ENCODE results near the gene TOLLIP.
A peak's percentile ranks its signal among the peaks of the same experiment; 100 is the strongest.
"Not testable (repeated sequence)": the region's sequence is repeated elsewhere in the genome, so short reads cannot be mapped to it uniquely, and the experiment has no call there.

TOLLIP gene

GRCh38 chr11:1343391-1344055 is 34.1 kb upstream of the TOLLIP start:
- DNase-seq (ENCODE audit: low read depth in 2 of 2), result no peak

- DNase-seq (ENCODE audit: low read depth in 2 of 2), result no peak
Measured at GRCh38 chr11:1342946-1343345, 33.5 kb upstream of the TOLLIP start.

- no peak for DNase-seq (ENCODE audit: low read depth in 2 of 2)
Measured at GRCh38 chr11:1341928-1342524, 32.6 kb upstream of the TOLLIP start.

GRCh38 chr11:1341226-1341625 is 31.8 kb upstream of the TOLLIP start:
- not testable (repeated sequence) for DNase-seq (ENCODE audit: low read depth in 2 of 2)

- no peak for DNase-seq (ENCODE audit: low read depth in 2 of 2)
Measured at GRCh38 chr11:1340111-1340510, 30.7 kb upstream of the TOLLIP start.

- DNase-seq (ENCODE audit: low read depth in 2 of 2), result no peak
Measured at GRCh38 chr11:1339066-1339675, 29.7 kb upstream of the TOLLIP start.

- DNase-seq (ENCODE audit: low read depth in 2 of 2), result no peak
Measured at GRCh38 chr11:1338201-1339065, 29.0 kb upstream of the TOLLIP start.

GRCh38 chr11:1337647-1338007 is 28.2 kb upstream of the TOLLIP start:
- DNase-seq (ENCODE audit: low read depth in 2 of 2), result no peak

GRCh38 chr11:1336836-1337646 is 27.6 kb upstream of the TOLLIP start:
- no peak for DNase-seq (ENCODE audit: low read depth in 2 of 2)

GRCh38 chr11:1335811-1336761 is 26.7 kb upstream of the TOLLIP start:
- peak; percentile 49 to 54 for DNase-seq (ENCODE audit: low read depth in 2 of 2)

- DNase-seq (ENCODE audit: low read depth in 2 of 2), result no peak
Measured at GRCh38 chr11:1335264-1335810, 25.9 kb upstream of the TOLLIP start.

- no peak for DNase-seq (ENCODE audit: low read depth in 2 of 2)
Measured at GRCh38 chr11:1333860-1334259, 24.4 kb upstream of the TOLLIP start.

GRCh38 chr11:1333091-1333772 is 23.8 kb upstream of the TOLLIP start:
- DNase-seq (ENCODE audit: low read depth in 2 of 2), result no peak

GRCh38 chr11:1330473-1330872 is 21.0 kb upstream of the TOLLIP start:
- DNase-seq (ENCODE audit: low read depth in 2 of 2), result no peak

- no peak for DNase-seq (ENCODE audit: low read depth in 2 of 2)
Measured at GRCh38 chr11:1327064-1327460, 17.6 kb upstream of the TOLLIP start.

- DNase-seq (ENCODE audit: low read depth in 2 of 2), result no peak
Measured at GRCh38 chr11:1326435-1327063, 17.1 kb upstream of the TOLLIP start.

GRCh38 chr11:1323774-1324173 is 14.3 kb upstream of the TOLLIP start:
- DNase-seq (ENCODE audit: low read depth in 2 of 2), result no peak

- no peak for DNase-seq (ENCODE audit: low read depth in 2 of 2)
Measured at GRCh38 chr11:1317993-1318392, 8.6 kb upstream of the TOLLIP start.

GRCh38 chr11:1317432-1317831 is 8.0 kb upstream of the TOLLIP start:
- no peak for DNase-seq (ENCODE audit: low read depth in 2 of 2)

Measured in fibroblast of skin of left biceps (primary cell).